IPS-15b (cell line): ENCODE data around the gene CCL13.

Source experiments
- H3K27me3 ChIP-seq: one replicate; pipeline ENCODE4 v1.6.1; 2013; ENCODE audit warnings: low read length; ENCODE audit not compliant: control insufficient read depth, insufficient read depth
- H3K36me3 ChIP-seq: one replicate; pipeline ENCODE4 v1.6.1; 2013; ENCODE audit warnings: low read length; ENCODE audit not compliant: control insufficient read depth, insufficient read depth
- H3K4me1 ChIP-seq: one replicate; pipeline ENCODE4 v1.6.1; 2013; ENCODE audit warnings: mild to moderate bottlenecking, low read length; ENCODE audit not compliant: control insufficient read depth, insufficient read depth
- H3K4me3 ChIP-seq: one replicate; pipeline ENCODE4 v1.5.1; 2013; ENCODE audit warnings: low read depth, low read length
- H3K9ac ChIP-seq: one replicate; pipeline ENCODE4 v1.6.1; 2013; ENCODE audit warnings: low read depth, mild to moderate bottlenecking, low read length
- H3K9me3 ChIP-seq: one replicate; pipeline ENCODE4 v1.6.1; 2013; ENCODE audit warnings: mild to moderate bottlenecking, low read length; ENCODE audit not compliant: control insufficient read depth, insufficient read depth

The CCL13 gene

DNA sequence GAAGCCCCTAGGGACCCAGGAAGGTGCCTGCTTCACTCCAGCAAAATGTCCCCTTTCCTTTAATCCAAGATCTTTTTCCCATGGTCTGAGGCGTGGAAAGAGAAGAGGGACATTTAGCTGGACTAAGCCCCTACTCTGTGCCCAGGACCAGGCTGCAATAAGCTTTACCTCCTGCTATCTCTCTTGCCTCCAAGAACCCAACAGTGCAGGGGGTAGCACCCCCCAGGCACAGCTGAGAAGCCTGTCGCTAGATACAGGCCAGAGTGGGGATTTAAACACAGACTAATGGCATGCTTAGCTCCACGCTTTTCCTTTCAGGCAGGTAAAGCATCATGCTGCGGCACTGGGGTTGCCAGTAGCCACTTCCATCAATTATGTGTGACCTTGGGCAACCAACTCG is 31.3 kb downstream of the CCL13 start:
- Histone ChIP-seq H3K36me3 (no peaks in the 10 kb centered on the region), H3K4me3 (no peak overlapping the region), H3K4me1 (no peaks in the 10 kb centered on the region), H3K9me3 (no peaks in the 10 kb centered on the region), H3K27me3 (no peaks in the 10 kb centered on the region), H3K9ac (no peak overlapping the region)

DNA sequence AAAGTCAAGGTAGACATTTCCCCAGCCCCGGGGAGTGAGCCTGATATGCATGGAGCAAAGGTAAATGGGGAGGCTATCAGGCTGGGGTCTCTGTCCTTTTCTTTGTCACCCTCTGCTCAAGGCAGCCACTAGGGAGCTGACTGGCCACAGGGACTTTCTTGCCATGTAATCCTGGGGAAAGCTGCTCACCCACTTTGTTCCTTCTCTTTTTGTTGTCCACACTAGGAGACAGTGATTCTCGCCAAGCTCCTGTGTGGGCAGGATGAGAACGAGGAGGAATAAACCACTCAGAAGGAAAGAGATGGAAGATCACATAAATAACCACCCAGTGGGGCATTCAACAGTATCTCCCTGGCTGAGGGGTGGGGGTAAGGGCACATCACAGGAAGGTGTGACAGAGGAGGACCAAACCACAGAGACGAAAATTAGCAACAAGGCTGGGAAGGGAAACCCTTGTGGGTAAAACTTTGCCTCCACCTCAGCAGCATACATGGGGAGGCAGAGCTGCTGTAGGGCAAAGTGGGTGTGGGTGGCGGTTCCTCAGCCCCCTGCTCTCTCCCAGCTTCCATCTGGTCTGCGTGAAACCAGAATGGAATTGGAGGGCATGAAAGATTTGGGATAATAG is 33.0 kb downstream of the CCL13 start:
- no peaks in the 10 kb centered on the region for H3K27me3 ChIP-seq
- no peak overlapping the region for H3K4me3 ChIP-seq
- H3K9me3 ChIP-seq = no peaks in the 10 kb centered on the region
- H3K4me1 ChIP-seq = no peaks in the 10 kb centered on the region
- H3K36me3 ChIP-seq = no peaks in the 10 kb centered on the region
- H3K9ac ChIP-seq = no peak overlapping the region

DNA sequence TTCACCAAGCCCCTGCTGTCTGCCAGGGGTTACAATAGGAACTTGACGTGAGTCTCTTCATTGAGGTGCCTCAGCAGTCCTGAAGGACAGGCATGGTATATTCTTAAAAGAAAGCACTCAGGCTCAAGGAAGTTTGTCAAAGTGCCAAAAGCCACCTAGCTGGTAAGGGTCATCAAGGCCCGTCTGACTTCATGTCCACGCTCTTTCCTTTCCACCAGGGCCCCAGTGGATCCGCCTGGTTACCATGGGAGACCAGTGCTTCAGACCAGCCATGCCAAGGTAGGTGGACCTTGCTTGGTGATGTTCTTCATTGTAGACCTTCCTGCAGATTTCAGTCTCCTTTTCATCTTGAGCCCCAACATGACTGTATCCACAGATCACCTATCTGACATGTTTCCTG is 34.4 kb downstream of the CCL13 start:
- Histone ChIP-seq H3K36me3 (no peaks in the 10 kb centered on the region), H3K4me1 (no peaks in the 10 kb centered on the region), H3K9ac (no peak overlapping the region), H3K27me3 (no peaks in the 10 kb centered on the region), H3K4me3 (no peak overlapping the region), H3K9me3 (no peaks in the 10 kb centered on the region)

GRCh38 chr17:34391241-34391640 is 35.0 kb downstream of the CCL13 start:
- no peak overlapping the region for H3K4me3 ChIP-seq
- H3K4me1 ChIP-seq = no peaks in the 10 kb centered on the region
- H3K9ac ChIP-seq = no peak overlapping the region

DNA sequence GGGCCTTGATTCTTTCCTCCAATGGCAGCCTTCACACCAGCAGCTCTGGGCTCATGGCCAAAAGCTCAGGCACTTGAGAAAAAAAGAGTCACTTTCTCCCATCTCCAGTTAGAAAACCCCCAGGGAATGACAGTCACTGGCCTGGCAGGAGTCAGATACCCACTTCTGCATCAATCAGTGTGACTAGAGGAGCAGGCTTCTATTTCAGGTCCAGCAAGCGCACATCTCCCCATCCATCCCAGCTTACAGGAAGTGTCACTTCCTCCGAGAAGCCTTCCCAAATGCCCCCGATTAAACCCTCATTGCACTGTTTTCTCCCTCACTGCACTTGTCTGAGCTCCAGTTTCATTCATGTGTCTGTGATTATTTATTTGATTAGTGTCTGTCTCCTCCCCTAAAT is 37.1 kb downstream of the CCL13 start:
- Histone ChIP-seq H3K9me3 (no peaks in the 10 kb centered on the region), H3K4me3 (no peak overlapping the region), H3K9ac (no peak overlapping the region), H3K4me1 (no peaks in the 10 kb centered on the region), H3K27me3 (no peaks in the 10 kb centered on the region), H3K36me3 (no peaks in the 10 kb centered on the region)

More at GRCh38 chr17:34391241-34391640, 35.0 kb downstream of the CCL13 start:
- H3K9me3 ChIP-seq = no peaks in the 10 kb centered on the region
- no peaks in the 10 kb centered on the region for H3K36me3 ChIP-seq
- H3K27me3 ChIP-seq = no peaks in the 10 kb centered on the region

- no peaks in the 10 kb centered on the region for H3K27me3 ChIP-seq
- no peak overlapping the region for H3K9ac ChIP-seq
- no peaks in the 10 kb centered on the region for H3K4me1 ChIP-seq
Observed at GRCh38 chr17:34397265-34397664, 41.0 kb downstream of the CCL13 start.

DNA sequence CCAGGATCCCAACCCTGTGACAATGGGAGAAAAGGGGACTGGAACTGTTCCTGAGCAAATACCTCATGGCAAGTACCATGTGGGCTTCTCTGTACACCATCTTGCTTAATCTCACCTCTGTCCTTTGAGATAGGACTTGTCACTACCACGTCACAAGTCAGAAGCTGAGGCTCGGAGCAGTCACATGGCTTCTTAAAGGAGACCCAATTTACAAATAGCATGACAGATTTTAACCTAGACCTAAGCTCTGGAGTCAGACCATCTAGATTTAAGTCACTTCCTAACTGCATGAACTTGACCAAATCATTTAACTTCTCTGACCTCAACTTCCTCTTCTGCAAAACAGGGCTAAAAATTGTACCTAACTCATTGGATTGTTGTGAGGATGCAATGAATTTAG is 42.7 kb downstream of the CCL13 start:
- no peaks in the 10 kb centered on the region for H3K36me3 ChIP-seq
- H3K27me3 ChIP-seq = no peaks in the 10 kb centered on the region
- H3K4me3 ChIP-seq = no peak overlapping the region
- no peaks in the 10 kb centered on the region for H3K9me3 ChIP-seq
- H3K9ac ChIP-seq = no peak overlapping the region
- no peaks in the 10 kb centered on the region for H3K4me1 ChIP-seq

More at GRCh38 chr17:34397265-34397664, 41.0 kb downstream of the CCL13 start:
- no peak overlapping the region for H3K4me3 ChIP-seq
- no peaks in the 10 kb centered on the region for H3K36me3 ChIP-seq
- no peaks in the 10 kb centered on the region for H3K9me3 ChIP-seq

- Histone ChIP-seq H3K9ac (no peak overlapping the region), H3K4me1 (no peaks in the 10 kb centered on the region), H3K4me3 (no peak overlapping the region), H3K27me3 (no peaks in the 10 kb centered on the region), H3K9me3 (no peaks in the 10 kb centered on the region), H3K36me3 (no peaks in the 10 kb centered on the region)
Observed at GRCh38 chr17:34399725-34400124, 43.4 kb downstream of the CCL13 start.

- Histone ChIP-seq H3K4me3 (no peak overlapping the region), H3K27me3 (no peaks in the 10 kb centered on the region), H3K36me3 (no peaks in the 10 kb centered on the region), H3K9me3 (no peaks in the 10 kb centered on the region), H3K9ac (no peak overlapping the region), H3K4me1 (no peaks in the 10 kb centered on the region)
Observed at GRCh38 chr17:34400301-34400931, 44.1 kb downstream of the CCL13 start.

DNA sequence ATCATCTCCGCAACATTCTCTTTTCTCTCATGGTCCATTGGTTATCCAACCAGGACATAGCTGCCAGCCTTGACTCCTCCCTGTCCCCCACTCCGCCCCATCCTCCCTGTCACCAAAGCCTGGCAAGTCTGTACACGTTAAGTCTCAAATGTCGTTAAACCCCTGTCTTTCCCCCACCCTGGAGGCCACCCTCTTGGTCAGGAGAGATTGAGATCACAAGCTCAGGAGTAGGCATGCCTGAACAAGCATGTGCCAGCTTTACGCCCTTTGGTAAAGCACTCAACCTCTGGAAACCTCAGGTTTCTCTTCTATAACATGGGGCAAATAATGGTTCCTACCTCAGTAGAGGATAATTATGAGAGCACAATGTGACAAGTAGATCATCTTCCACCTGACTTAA is 44.9 kb downstream of the CCL13 start:
- Histone ChIP-seq H3K9ac (no peak overlapping the region), H3K4me3 (no peak overlapping the region), H3K36me3 (no peaks in the 10 kb centered on the region), H3K4me1 (no peaks in the 10 kb centered on the region), H3K27me3 (no peaks in the 10 kb centered on the region), H3K9me3 (no peaks in the 10 kb centered on the region)

DNA sequence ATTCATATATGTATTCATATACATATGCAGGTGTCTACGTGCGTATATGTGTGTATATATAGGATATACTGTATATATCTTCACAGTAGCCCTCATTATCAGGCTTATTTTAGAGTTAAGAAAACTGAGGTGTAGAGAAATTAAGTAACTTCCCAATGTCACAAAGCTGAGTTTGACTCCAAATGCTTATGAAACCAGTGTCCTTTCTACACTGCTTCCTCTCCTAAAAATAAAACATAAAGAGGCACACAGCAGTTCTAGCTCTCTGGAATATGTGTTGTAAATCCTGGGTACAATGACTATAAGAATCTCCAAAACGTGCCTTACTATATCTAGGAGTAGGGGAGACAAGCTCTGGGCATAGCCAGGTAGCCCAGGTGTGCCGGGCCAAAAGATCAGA is 46.7 kb downstream of the CCL13 start:
- H3K27me3 ChIP-seq = peaks cover 8% of the 10 kb centered on the region
- no peaks in the 10 kb centered on the region for H3K36me3 ChIP-seq
- no peaks in the 10 kb centered on the region for H3K4me1 ChIP-seq
- H3K4me3 ChIP-seq = no peak overlapping the region
- H3K9ac ChIP-seq = no peak overlapping the region
- H3K9me3 ChIP-seq = no peaks in the 10 kb centered on the region

GRCh38 chr17:34406226-34406625 is 49.9 kb downstream of the CCL13 start:
- Histone ChIP-seq H3K4me3 (no peak overlapping the region), H3K9ac (no peak overlapping the region), H3K9me3 (no peaks in the 10 kb centered on the region), H3K4me1 (peaks cover 16% of the 10 kb centered on the region), H3K27me3 (peaks cover 34% of the 10 kb centered on the region), H3K36me3 (no peaks in the 10 kb centered on the region)
